Right hindlimb (tissue), 1 donor: ENCODE results near the gene MYT1.
"Not testable (repeated sequence)": the region's sequence is repeated elsewhere in the genome, so short reads cannot be mapped to it uniquely, and the experiment has no call there.

Source experiments
- DNase-seq: peaks from one replicate; pipeline ENCODE4 v3.0.0-alpha.2; 2018

The MYT1 gene

DNA sequence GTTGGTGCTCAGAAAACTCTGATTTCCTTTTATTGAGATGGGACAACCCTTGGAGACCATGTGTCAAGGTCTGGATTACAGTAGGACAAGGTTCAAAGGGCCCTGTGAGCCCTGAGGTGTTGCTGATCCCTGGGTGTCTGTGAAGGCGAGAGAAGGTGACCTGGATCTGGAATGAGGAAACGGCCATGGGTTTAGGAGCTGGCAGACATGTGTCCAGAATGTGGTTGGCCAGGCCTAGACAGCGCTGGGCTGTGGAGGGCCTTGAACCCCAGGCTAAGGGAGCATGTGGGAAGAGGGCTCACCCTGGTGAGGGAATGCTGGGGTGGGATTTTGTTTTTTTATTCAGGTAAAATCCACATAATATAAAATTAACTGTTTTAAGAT is 116.2 kb downstream of the MYT1 start:
- no peak for DNase-seq

DNA sequence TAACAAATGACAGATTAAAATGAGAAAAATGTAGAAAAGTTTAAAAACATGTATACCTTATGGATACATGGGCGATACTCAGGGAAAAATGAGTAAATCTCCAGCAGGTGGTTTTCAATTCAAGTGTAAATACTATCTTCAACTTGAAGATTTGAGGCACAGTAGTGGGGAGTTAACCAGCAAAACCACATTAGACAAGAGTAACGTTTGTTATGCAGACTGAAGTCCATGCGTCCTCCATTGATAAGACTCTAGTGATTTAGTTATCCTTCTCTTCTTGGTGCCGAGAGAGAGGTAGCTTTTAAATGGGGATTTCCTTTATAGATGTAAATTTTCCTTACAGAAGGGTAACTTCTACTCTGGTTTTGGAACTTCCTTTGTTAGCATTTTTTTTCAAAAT is 119.4 kb downstream of the MYT1 start:
- DNase-seq: no peak

- DNase-seq: not testable (repeated sequence)
These were observed 121.6 kb downstream of the MYT1 start for GRCh38 chr20:64285579-64286446.

DNA sequence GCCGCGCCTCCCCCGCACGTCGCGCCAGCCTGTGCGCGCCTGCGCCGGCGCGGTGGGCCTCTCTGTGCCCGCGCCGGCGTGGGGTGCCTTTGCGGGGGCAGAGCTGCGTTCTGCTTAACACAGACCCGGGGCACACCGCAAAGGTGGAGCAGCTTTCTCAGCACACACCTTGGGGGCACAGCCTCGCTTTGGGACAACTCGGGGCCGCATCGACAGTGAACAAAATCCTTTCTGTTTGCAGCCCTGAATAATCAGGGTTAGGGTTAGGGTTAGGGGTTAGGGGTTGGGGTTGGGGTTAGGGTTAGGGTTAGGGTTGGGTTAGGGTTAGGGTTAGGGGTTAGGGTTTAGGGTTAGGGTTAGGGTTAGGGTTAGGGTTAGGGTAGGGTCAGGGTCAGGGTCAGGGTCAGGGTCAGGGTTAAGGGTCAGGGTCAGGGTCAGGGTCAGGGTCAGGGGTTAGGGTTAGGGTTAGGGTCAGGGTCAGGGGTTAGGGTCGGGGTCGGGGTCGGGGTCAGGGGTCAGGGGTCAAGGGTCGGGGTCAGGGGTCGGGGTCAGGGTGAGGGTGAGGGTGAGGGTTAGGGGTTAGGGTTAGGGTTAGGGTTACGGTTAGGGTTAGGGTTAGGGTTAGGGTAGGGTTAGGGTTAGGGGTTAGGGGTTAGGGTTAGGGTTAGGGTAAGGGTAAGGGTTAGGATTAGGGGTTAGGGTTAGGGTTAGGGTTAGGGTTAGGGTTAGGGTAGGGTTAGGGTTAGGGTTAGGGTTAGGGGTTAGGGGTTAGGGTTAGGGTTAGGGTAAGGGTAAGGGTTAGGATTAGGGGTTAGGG is 122.4 kb downstream of the MYT1 start:
- DNase-seq: not testable (repeated sequence)

DNA sequence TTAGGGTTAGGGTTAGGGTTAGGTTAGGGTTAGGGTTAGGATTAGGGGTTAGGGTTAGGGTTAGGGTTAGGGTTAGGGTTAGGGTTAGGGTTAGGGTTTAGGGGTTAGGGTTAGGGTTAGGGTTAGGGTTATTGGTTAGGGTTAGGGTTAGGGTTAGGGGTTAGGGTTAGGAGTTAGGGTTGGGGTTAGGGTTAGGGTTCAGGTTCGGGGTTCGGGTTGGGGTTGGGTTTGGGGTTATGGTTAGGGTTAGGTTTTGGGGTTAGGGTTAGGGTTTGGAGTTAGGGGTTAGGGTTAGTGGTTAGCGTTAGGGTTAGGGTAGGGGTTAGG is 123.0 kb downstream of the MYT1 start:
- DNase-seq: not testable (repeated sequence)
